ENCODE data around the gene OR7D2.
A peak's percentile ranks its signal among the peaks of the same experiment; 100 is the strongest.
"Not testable (repeated sequence)": the region's sequence is repeated elsewhere in the genome, so short reads cannot be mapped to it uniquely, and the experiment has no call there.

Gene OR7D2

DNA sequence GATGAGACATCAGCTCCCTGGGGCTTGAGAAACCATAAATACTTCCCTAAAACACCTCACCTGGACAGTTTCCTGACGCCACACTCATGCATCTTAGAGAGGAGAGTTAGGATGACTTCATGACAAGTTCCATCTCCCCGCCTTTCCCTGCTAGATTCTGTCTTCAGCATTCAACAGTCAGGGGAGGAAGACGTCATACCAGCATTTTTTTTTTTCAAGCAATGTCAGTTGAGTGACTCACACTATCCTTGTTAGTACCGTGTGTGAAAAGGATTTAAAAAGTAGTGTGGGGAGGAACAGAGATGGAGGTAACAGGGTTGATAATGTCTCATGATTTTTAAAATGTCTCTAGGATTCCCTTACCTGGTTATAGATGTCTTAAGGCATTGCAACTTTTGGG, at the start of gene OR7D2:
TSS of gene OR7D2 (plus strand) at position 79 of the 400 bp plus-strand sequence. CDS start 6,803 bp downstream, outside the sequence.
- DNase-seq, result no peak

- no peak for DNase-seq
Observed at GRCh38 chr19:9130965-9131364, 47.8 kb upstream of the OR7D2 start.

- DNase-seq, result no peak
Observed at GRCh38 chr19:9132422-9132821, 46.4 kb upstream of the OR7D2 start.

DNA sequence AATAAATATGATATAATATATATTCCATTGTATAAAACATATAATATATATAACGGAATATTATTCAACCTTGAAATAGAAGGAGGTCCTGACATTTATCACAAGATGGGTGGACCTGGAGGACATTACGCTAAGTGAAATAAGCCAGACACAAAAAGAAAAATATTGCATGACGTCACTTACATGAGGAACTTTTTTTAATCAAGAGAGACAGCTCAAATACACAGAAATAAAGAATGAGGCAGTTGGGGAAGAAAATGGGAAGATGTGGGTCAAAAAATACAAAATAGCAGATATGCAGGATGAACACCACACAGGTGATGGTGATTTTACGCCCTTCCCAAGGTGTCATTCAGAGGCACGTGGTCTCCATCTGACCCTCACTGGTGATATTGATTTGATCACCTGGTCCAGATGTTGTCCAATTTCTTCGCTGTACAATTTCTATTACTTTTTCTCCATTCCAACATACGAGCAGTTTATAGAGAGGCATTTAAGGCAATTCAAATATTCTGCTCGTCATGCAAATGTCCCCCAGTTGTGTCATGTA, 39.1 kb upstream of the OR7D2 start:
- DNase-seq, result no peak

DNA sequence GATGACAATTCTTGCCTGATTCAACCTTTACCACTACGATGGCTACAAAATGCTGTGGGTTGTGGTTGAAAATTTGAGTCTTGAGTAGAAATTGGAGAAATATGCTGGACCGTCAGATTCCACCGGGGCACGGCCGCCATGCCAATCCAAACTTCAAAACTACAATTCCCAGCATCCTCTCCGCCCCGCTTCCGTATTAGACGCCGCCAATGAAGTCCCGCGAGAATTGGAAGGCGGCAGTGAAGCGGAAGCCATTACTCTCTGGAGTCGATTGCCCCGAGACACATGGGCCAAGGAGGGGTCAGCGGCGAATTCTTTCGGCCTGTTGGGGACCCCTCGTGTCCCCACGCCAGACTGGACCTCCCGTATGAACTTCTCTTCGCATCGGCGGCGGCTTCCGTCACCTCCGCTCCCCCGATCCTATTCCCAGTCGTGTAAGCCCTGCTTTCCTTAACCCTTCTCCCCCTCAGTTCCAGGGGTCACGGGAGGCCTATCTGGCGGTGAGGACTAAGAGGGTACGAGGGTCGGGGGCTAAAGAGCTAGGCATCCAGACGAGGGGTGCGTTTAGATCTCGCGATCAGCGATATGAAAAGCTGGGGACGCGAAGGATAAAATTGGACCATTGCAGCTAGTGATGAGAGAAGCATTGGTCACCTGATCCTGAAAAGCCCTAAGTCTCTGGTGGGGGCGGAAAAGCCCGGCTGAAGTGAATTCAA, 38.5 kb upstream of the OR7D2 start, which contains the start of gene ZNF317:
TSS of gene ZNF317 (plus strand) at position 239 of the 716 bp plus-strand sequence. CDS start 15,620 bp downstream, outside the sequence.
- peak; percentile 84 for DNase-seq

DNA sequence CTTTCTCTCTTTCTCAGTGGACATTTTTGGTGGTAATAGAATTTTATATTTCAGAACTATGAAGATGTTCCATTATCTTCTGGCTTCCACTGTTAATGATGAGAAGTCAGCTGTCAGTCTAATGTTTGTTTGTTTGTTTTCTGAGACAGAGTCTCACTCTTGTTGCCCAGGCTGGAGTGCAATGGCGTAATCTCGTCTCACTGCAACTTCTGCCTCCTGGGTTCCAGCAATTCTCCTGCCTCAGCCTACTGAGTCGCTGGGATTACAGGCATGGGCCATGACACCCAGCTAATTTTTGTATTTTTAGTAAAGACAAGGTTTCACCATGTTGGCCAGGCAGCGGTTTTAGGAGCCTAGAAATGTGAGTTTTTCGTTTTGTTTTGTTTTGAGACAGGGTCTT, 33.9 kb upstream of the OR7D2 start:
- no peak for DNase-seq

GRCh38 chr19:9146882-9147281, 31.9 kb upstream of the OR7D2 start:
- DNase-seq, result no peak

GRCh38 chr19:9148697-9149096, 30.1 kb upstream of the OR7D2 start:
- no peak for DNase-seq

GRCh38 chr19:9149997-9150396, 28.8 kb upstream of the OR7D2 start:
- DNase-seq, result no peak

DNA sequence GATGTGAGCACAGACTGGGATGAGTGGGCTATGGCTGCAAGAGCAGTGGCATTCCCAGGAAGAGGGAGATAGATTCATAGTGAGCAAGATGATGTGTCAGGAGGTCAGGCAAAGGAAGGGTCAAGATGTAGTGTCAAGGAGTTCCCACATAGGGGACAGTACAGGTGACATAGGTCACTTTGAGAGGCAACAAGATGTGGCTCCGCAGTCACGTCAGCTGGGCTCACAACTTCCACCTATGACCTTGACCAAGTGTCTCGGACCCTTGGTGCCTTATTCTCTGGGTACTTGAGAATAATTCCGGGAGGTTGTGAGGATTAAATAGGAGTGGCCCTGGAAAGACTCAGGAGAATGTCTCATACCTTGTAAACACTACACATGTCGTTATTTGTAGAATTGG, 28.1 kb upstream of the OR7D2 start:
- no peak for DNase-seq

DNA sequence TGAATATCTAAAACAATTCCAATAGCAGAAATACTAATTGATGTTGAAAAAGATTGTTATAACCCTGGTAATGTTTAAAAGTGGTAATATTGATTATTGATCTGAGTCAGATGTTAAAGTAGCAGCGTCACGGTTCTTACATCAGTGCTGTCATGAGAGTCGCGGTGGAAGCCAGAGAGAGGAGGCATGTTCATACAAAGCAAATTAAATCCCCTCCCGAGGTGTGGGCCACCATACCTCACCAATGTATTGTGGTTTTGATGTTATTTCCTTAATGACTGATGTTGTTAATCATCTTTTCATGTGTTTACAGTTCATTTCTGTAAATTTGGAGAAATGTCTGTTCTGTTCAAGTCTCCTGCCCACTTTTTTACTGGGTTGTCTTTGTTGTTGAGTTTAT, 27.4 kb upstream of the OR7D2 start:
- DNase-seq, result no peak

DNA sequence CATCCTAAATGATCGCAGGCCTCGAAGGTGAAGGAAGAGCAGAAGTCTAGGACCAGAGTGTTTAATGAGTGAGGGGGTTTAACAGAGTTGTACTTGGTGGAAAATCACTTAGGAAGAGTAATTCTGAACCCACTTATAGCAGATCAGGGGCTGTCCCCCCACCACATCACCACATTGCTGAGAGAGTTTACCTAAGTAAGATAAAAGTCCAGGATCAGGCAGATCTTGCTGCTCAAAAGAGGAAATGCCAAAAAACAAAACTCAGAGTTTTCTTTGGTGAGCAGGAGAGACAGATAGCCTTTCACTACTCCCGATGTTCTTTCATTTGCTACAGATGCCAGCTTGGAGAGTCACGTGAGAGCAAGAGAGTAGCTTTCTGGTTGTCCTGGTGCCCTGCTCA, 23.2 kb upstream of the OR7D2 start:
- no peak for DNase-seq

- DNase-seq, result no peak
Observed at GRCh38 chr19:9156304-9156703, 22.5 kb upstream of the OR7D2 start.

- no peak for DNase-seq
Observed at GRCh38 chr19:9159891-9160290, 18.9 kb upstream of the OR7D2 start.

- DNase-seq, result no peak
Observed at GRCh38 chr19:9161427-9161826, 17.4 kb upstream of the OR7D2 start.

DNA sequence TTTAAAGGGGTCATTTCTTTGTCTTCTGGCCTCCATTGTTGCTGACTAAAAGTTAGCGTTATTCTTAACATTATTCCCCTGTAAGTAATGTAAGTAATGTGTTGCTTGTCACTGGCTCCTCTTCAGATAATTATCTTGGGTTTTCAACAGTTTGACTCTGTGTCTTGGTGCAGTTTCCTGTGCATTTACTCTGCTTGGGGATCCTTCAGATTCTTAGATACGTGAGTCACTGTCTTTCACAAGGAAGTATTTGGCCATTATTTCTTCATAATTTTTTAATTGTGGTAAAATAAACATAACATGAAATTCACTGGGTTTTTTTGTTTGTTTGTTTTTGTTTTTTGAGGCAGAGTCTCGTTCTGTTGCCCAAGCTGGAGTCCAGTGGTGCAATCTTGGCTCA, 13.5 kb upstream of the OR7D2 start:
- DNase-seq, result no peak

GRCh38 chr19:9166846-9167245, 11.9 kb upstream of the OR7D2 start:
- DNase-seq, result no peak

DNA sequence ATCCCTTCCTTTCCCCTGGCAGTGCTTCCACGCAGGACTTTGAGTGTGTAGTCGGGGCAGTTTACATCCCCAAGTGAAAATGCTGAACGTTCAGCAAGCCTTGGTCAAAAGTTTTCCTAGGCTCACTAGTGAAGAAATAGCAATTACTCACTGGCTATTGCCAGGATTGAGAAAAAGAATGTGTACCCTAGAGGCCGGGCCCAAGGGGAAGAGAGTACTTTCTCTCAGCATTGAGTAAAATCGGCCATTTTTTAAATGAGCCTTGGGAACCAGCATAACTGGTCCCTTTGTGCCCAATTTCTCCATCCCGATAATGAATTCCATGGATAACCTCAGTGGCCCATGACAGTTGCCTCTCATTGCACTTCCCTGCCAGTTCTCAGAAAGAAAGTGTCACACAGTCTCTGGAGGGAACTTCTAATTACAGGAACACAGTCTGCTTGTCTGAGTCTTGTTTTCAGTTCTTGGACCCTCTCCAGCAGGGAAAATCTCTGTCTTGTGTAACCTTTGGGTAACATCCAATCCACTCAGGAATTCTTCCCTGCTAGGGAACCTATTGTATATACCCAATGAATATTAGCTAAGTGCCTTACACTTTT, 7.3 kb upstream of the OR7D2 start:
- no peak for DNase-seq

GRCh38 chr19:9175326-9175725, 3.5 kb upstream of the OR7D2 start:
- no peak for DNase-seq

DNA sequence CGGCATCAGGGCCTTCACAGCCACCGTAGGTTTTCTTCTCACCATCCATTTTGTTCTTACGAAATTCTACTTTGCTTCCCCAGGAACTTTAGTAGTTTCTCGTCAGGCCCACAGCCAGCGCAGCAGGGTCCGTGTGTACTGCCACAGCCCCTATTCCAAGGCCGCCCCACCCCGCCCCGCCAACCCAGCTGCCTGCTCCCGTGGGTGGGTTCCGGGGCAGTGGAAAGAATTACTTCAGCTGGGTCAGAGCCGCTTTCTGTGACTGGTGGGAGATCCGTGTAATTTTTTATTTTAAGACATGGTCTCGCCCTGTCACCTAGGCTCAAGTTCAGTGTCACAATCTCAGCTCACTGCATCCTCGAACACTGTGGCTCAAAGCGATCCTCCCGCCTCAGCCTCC, 4.2 kb downstream of the OR7D2 start:
- no peak for DNase-seq

GRCh38 chr19:9187191-9187590, 8.4 kb downstream of the OR7D2 start:
- DNase-seq, result no peak

DNA sequence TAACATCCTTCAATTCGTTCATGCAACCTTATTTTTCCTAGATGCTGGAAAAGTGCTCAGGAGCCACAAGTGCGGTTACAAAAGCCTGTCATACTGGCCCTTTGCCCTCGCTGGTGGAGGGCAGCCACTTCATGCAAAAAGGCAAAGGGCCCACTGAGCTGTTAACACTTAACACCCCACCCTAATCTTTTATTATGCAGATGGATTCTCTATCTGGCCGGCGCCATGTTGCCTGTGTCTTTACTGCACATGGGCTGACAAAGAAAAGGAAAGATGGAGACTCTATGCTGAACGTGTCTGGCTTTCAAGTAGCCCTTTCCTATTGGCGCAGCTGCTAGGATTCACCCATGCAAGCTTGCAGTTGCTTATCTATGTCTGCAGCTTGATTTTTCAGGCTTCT, 10.8 kb downstream of the OR7D2 start:
- DNase-seq, result no peak

DNA sequence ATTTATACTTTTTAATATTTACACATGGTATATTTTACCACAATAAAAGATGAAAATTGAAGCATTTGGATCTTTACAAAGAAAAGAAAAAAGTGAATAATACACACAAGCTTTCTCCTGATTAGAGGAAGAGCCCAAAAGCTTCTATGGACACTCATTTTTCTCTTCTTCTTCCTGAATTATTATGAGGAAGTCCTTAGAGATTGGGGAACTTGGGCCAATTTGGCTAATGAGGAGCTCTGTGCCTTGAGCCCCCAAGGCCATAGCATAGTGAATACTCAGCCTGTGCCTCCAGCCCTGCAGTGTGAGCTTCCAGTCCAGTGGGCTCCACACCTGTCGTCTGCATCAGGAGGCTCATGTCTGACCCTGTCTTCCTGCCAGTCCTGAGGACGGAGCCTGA, 19.3 kb downstream of the OR7D2 start:
- DNase-seq, result not testable (repeated sequence)

GRCh38 chr19:9205501-9206113, 26.8 kb downstream of the OR7D2 start:
- peak; percentile 48 for DNase-seq
